GM13976 (cell line): ENCODE measurements around the gene MICA.
"Not testable (repeated sequence)": the region's sequence is repeated elsewhere in the genome, so short reads cannot be mapped to it uniquely, and the experiment has no call there.

Source experiments
- DNase-seq: peaks from one replicate; pipeline ENCODE4 v3.0.0; 2012; ENCODE audit warnings: low spot score
- in situ Hi-C: fragments of 300-500 bp; cut with MboI; formaldehyde crosslinking; loops from one replicate; pipeline ENCODE4 v1.12.0; 2022; ENCODE audit warnings: low sequenced_read_pairs, mixed read lengths, inconsistent platforms; ENCODE audit not compliant: unreplicated experiment
- TF ChIP-seq, protein P1 (sequence below): IDR thresholded peaks from 2 replicates; pipeline ENCODE4 v1.5.1; 2012; ENCODE audit warnings: borderline replicate concordance, mild to moderate bottlenecking; ENCODE audit not compliant: insufficient read depth; ENCODE audit errors: extremely low read depth, missing control alignments, control extremely low read depth

MICA gene

GRCh38 chr6:31365864-31366263 lies 37.5 kb upstream of the MICA start:
- in situ Hi-C loops, result loop anchor here (5.0 kb wide), 1 partner anchor 229 kb away; the partner anchor contains the start of gene PSORS1C2
- TF ChIP-seq, protein P1, sequence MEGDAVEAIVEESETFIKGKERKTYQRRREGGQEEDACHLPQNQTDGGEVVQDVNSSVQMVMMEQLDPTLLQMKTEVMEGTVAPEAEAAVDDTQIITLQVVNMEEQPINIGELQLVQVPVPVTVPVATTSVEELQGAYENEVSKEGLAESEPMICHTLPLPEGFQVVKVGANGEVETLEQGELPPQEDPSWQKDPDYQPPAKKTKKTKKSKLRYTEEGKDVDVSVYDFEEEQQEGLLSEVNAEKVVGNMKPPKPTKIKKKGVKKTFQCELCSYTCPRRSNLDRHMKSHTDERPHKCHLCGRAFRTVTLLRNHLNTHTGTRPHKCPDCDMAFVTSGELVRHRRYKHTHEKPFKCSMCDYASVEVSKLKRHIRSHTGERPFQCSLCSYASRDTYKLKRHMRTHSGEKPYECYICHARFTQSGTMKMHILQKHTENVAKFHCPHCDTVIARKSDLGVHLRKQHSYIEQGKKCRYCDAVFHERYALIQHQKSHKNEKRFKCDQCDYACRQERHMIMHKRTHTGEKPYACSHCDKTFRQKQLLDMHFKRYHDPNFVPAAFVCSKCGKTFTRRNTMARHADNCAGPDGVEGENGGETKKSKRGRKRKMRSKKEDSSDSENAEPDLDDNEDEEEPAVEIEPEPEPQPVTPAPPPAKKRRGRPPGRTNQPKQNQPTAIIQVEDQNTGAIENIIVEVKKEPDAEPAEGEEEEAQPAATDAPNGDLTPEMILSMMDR, result no peak
- DNase-seq, result no peak

- TF ChIP-seq, protein P1, result peak; percentile 85
- DNase-seq, result peak; percentile 82
- in situ Hi-C loops, result loop anchor here (5.0 kb wide), 1 partner anchor 230 kb away; the partner anchor contains the start of gene PSORS1C2
These were observed 36.5 kb upstream of the MICA start for GRCh38 chr6:31366693-31367470.

DNA sequence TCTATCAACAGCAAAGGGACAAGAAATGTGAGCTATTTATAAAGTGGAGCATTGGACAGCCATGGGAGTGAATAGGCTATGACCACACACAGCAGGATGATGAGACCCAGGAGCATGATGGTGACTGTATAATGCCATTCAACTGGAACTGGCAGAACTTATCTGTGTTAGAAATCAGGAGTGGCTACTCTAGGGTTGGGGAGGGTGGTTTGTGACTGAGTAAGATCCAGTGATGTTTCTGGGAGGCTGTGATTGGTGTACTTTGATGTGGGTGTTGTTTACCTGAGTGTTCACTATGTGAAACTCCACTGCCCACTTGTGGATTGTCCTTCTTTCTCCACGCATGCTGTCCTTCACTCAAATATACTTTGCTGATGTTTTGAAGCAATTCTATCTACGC lies 34.9 kb upstream of the MICA start:
- TF ChIP-seq, protein P1, result no peak
- in situ Hi-C loops, result loop anchor here (5.0 kb wide), 1 partner anchor 231 kb away; the partner anchor contains the start of gene PSORS1C2
- DNase-seq, result no peak

DNA sequence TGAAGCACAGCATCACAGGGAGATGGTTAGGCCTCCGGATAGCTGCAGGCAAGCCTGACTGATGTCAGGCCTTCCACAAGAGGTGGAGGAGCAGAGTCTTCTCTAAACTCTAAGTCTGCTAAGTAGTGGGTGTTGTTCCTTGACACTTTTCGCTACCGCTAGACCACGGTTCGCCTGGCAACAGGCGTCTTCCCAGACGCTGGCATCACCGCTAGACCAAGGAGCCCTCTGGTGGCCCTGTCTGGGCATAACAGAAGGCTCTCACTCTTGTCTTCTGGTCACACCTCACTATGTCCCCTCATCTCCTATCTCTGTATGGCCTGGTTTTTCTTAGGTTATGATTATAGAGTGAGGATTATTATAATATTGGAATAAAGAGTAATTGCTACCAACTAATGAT lies 29.3 kb upstream of the MICA start:
- DNase-seq, in situ Hi-C loops: not testable (repeated sequence)

DNA sequence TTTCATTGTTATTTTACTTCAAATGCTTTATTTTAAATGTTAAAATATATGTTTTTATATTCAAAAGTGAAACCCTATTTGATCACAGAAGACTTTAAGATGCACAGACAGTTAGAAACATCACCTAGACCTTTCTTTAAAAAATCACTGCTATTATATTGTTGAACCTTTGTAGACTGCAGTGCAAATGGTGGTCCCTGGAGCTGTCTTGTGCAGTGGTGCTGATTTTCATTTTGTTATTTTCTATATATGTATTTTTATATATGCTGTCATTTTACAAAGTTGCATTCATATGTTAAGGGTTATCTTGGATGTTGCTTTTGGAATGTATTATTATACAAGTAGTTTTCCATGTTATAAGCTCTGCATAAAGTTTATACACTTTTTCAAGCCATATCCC lies 27.7 kb upstream of the MICA start:
- DNase-seq, result no peak
- TF ChIP-seq, protein P1, result no peak
- in situ Hi-C loops, result no loop called here

GRCh38 chr6:31377029-31377428 lies 26.4 kb upstream of the MICA start:
- TF ChIP-seq, protein P1, result no peak
- DNase-seq, result no peak
- in situ Hi-C loops, result no loop called here

GRCh38 chr6:31378062-31378720 lies 25.2 kb upstream of the MICA start:
- DNase-seq, result no peak
- TF ChIP-seq, protein P1, result no peak
- in situ Hi-C loops, result no loop called here
